PC-9 (cell line): ENCODE results near the gene FPR1.

ENCODE experiments used
- EZH2 ChIP-seq: fragments of 200-600 bp; sonication (generic); IDR thresholded peaks from 2 replicates; pipeline ENCODE4 v1.8.0; 2017; ENCODE audit warnings: antibody characterized with exemption, low read depth
- TF ChIP-seq, protein P1 (sequence below): fragments of 200-600 bp; sonication (generic); conservative IDR thresholded peaks from 2 replicates; pipeline ENCODE4 v1.6.1; 2017; ENCODE audit warnings: mixed run types, antibody characterized with exemption, mild to moderate bottlenecking, moderate library complexity

DNA sequence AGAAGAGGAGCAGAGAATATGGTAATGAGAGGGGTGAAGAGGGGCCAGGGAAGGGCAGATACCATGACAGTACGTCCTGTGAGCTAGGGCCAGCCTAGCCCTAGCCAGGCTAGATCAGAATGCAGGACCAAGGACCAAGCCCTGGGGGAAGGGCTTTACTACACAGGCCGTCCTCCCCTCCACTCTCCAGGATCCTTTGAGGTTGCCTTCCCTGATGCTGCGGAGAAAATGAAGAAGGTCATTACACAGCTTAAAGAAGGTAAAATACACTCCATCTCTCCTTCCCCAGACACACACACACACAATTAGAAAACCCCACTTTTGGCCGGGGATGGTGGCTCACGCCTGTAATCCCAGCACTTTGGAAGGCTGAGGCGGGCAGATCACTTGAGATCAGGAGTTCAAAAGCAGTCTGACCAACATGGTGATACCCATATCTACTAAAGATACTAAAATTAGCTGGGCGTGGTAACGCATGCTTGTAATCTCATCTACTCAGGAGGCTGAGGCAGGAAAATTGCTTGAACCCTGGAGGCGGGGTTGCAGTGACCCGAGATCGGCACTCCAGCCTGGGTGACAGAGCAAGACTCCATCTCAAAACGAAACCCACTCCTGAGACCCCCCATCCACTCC lies 50.1 kb downstream of the FPR1 start:
- TF ChIP-seq, protein P1, sequence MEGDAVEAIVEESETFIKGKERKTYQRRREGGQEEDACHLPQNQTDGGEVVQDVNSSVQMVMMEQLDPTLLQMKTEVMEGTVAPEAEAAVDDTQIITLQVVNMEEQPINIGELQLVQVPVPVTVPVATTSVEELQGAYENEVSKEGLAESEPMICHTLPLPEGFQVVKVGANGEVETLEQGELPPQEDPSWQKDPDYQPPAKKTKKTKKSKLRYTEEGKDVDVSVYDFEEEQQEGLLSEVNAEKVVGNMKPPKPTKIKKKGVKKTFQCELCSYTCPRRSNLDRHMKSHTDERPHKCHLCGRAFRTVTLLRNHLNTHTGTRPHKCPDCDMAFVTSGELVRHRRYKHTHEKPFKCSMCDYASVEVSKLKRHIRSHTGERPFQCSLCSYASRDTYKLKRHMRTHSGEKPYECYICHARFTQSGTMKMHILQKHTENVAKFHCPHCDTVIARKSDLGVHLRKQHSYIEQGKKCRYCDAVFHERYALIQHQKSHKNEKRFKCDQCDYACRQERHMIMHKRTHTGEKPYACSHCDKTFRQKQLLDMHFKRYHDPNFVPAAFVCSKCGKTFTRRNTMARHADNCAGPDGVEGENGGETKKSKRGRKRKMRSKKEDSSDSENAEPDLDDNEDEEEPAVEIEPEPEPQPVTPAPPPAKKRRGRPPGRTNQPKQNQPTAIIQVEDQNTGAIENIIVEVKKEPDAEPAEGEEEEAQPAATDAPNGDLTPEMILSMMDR: no peak
- no peak for TF ChIP-seq EZH2
